ENCODE measurements around the gene LENG1.

LENG1 gene

DNA sequence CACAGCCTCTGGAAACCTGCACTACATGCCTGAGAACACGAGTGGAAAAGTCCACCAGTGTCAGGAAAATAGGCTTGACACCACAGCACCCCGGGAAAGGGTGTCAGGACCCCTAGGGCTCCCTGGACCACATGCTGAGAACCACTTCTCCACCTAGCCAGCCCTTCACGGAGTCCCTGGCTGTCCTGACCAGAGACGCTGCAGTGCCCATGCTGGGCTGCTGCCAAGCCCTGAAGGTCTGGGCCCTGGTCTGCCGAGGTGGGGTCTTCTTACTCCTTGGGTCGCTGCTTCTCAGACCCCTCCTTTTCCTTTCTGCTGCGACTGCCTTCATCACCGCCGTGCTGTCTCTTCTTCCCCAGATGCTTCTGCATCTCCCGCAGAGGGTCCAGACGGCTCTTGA lies 3.0 kb downstream of the LENG1 start:
- no peak for DNase-seq
- WGBS (ENCODE audit: extremely low coverage, insufficient coverage, insufficient read length), result no CpG with 5 or more reads among the region's 11 CpGs
- Histone ChIP-seq H3K9ac (ENCODE audit: low read length) (no peak overlapping the region), H3K14ac (ENCODE audit: low read length) (no peak overlapping the region), H2AK5ac (ENCODE audit: low read length) (no peak overlapping the region), H2BK12ac (ENCODE audit: low read length) (no peak overlapping the region), H3K27me3 (ENCODE audit: insufficient read depth, low read length) (no peaks in the 10 kb centered on the region), H3K4me2 (ENCODE audit: low read length) (no peak overlapping the region), H4K8ac (ENCODE audit: low read depth, low read length) (no peak overlapping the region), H3K9me3 (ENCODE audit: insufficient read depth, low read depth, low read length) (peaks cover 1% of the 10 kb centered on the region), H2AFZ (ENCODE audit: insufficient read depth, low read length, poor library complexity) (no peak overlapping the region), H3K4me3 (ENCODE audit: low read depth, low read length) (no peak overlapping the region), H4K12ac (ENCODE audit: low read depth, low read length) (no peak overlapping the region), H3K79me2 (ENCODE audit: control insufficient read depth, insufficient read depth, low read length, poor library complexity) (peaks cover 6% of the 10 kb centered on the region), H3K27ac (ENCODE audit: low read depth, low read length) (no peak overlapping the region), H3K79me1 (ENCODE audit: low read length) (peaks cover 6% of the 10 kb centered on the region), H3K36me3 (ENCODE audit: control insufficient read depth in 1 of 2, insufficient read depth in 2 of 2, low read length in 2 of 2) (peaks cover 57 to 61% of the 10 kb centered on the region in 2 experiments), H3K18ac (ENCODE audit: low read length) (no peak overlapping the region), H4K91ac (ENCODE audit: low read depth, low read length) (no peak overlapping the region), H3K4me1 (ENCODE audit: control insufficient read depth in 1 of 2, insufficient read depth in 2 of 2, low read length in 2 of 2) (peaks cover 5 to 18% of the 10 kb centered on the region in 2 experiments), H2BK120ac (ENCODE audit: insufficient read depth, low read length, poor library complexity) (no peak overlapping the region), H3K23ac (ENCODE audit: low read length) (no peak overlapping the region), H3K4ac (ENCODE audit: low read depth, low read length) (no peak overlapping the region), H2BK5ac (ENCODE audit: low read depth, low read length, poor library complexity) (no peak overlapping the region)

DNA sequence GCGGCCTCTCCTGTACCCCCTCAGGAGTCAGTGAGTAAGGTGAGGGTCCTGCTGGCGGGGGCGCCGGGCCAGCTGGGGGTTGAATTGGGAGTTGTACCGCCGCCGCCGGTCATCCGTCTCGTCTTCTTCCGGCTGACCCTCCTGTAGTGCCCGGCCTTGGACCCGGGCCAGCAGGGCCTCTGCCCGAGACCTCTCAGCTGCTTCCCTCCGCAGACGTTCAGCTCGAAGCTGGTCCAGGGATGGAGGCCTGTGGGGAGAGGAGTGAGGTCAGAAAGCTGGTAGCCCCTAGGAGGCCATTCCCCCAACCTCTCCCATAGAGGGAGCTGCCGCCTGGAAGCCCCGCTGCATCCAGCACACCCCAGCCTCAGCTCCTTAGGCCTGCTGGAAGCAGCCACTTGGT lies 3.8 kb downstream of the LENG1 start:
- no peak for DNase-seq
- Histone ChIP-seq H3K36me3 (ENCODE audit: control insufficient read depth in 1 of 2, insufficient read depth in 2 of 2, low read length in 2 of 2) (peaks cover 64 to 68% of the 10 kb centered on the region in 2 experiments), H2AK5ac (ENCODE audit: low read length) (no peak overlapping the region), H3K9me3 (ENCODE audit: insufficient read depth, low read depth, low read length) (peaks cover 1% of the 10 kb centered on the region), H4K8ac (ENCODE audit: low read depth, low read length) (no peak overlapping the region), H3K79me1 (ENCODE audit: low read length) (peaks cover 6% of the 10 kb centered on the region), H2AFZ (ENCODE audit: insufficient read depth, low read length, poor library complexity) (no peak overlapping the region), H2BK12ac (ENCODE audit: low read length) (no peak overlapping the region), H3K9ac (ENCODE audit: low read length) (no peak overlapping the region), H3K79me2 (ENCODE audit: control insufficient read depth, insufficient read depth, low read length, poor library complexity) (peaks cover 5% of the 10 kb centered on the region), H3K18ac (ENCODE audit: low read length) (no peak overlapping the region), H3K14ac (ENCODE audit: low read length) (no peak overlapping the region), H4K91ac (ENCODE audit: low read depth, low read length) (no peak overlapping the region), H3K4me3 (ENCODE audit: low read depth, low read length) (no peak overlapping the region), H3K27ac (ENCODE audit: low read depth, low read length) (no peak overlapping the region), H3K4me1 (ENCODE audit: control insufficient read depth in 1 of 2, insufficient read depth in 2 of 2, low read length in 2 of 2) (peaks cover 3 to 14% of the 10 kb centered on the region in 2 experiments), H4K12ac (ENCODE audit: low read depth, low read length) (no peak overlapping the region), H2BK5ac (ENCODE audit: low read depth, low read length, poor library complexity) (no peak overlapping the region), H3K4me2 (ENCODE audit: low read length) (no peak overlapping the region), H2BK120ac (ENCODE audit: insufficient read depth, low read length, poor library complexity) (no peak overlapping the region), H3K23ac (ENCODE audit: low read length) (no peak overlapping the region), H3K27me3 (ENCODE audit: insufficient read depth, low read length) (no peaks in the 10 kb centered on the region), H3K4ac (ENCODE audit: low read depth, low read length) (no peak overlapping the region)
- no CpG with 5 or more reads among the region's 19 CpGs for WGBS (ENCODE audit: extremely low coverage, insufficient coverage, insufficient read length)

DNA sequence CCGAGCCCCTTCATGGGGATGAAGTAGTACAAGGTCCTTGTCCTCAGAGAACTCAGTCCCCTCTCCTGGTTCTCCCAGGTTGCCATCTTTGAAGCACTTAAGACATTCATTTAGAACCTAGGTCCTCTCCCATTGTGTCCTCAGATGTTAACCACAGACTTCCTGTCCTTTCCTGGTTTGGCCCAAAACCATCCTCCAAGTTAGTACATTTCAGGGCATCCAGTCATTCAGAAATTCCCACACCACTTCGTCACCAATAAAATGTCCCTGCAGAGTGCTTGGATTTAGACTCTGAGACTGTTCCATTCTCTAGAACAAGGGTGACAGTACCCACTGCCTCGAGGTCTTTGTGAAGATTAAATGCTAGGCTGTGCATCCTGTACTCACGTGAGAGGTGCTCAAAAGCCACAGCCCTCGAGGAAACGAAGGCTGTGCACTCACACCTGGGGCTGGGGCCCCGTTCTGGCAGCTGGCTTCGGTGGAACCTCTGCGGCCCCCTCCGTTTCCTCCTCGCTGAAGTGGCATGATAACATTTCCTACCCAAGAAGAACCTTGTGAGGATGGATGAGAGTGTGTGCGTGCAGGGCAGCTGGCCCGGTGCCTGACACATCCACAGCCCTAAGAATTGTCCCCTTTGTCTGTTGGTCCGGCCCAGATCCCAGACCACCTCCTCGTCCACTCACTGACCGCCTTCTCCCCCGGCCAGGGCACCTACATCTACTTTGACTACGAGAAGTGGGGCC lies 4.7 kb downstream of the LENG1 start:
- WGBS (ENCODE audit: extremely low coverage, insufficient coverage, insufficient read length), result no CpG with 5 or more reads among the region's 18 CpGs
- H4K12ac ChIP-seq (ENCODE audit: low read depth, low read length), result no peak overlapping the region
- H3K79me2 ChIP-seq (ENCODE audit: control insufficient read depth, insufficient read depth, low read length, poor library complexity), result peaks cover 2% of the 10 kb centered on the region
- no peak overlapping the region for H2BK5ac ChIP-seq (ENCODE audit: low read depth, low read length, poor library complexity)
- peaks cover 0 to 10% of the 10 kb centered on the region in 2 experiments for H3K4me1 ChIP-seq (ENCODE audit: control insufficient read depth in 1 of 2, insufficient read depth in 2 of 2, low read length in 2 of 2)
- DNase-seq, result no peak
- no peak overlapping the region for H4K91ac ChIP-seq (ENCODE audit: low read depth, low read length)
- H3K14ac ChIP-seq (ENCODE audit: low read length), result no peak overlapping the region
- H2AK5ac ChIP-seq (ENCODE audit: low read length), result no peak overlapping the region
- H3K4me3 ChIP-seq (ENCODE audit: low read depth, low read length), result no peak overlapping the region
- H3K9ac ChIP-seq (ENCODE audit: low read length), result no peak overlapping the region
- no peaks in the 10 kb centered on the region for H3K27me3 ChIP-seq (ENCODE audit: insufficient read depth, low read length)
- H2BK120ac ChIP-seq (ENCODE audit: insufficient read depth, low read length, poor library complexity), result no peak overlapping the region
- H3K36me3 ChIP-seq (ENCODE audit: control insufficient read depth in 1 of 2, insufficient read depth in 2 of 2, low read length in 2 of 2), result peaks cover 71 to 76% of the 10 kb centered on the region in 2 experiments
- no peak overlapping the region for H2AFZ ChIP-seq (ENCODE audit: insufficient read depth, low read length, poor library complexity)
- H3K4ac ChIP-seq (ENCODE audit: low read depth, low read length), result no peak overlapping the region
- no peak overlapping the region for H3K27ac ChIP-seq (ENCODE audit: low read depth, low read length)
- H3K4me2 ChIP-seq (ENCODE audit: low read length), result no peak overlapping the region
- H3K9me3 ChIP-seq (ENCODE audit: insufficient read depth, low read depth, low read length), result peaks cover 1% of the 10 kb centered on the region
- H4K8ac ChIP-seq (ENCODE audit: low read depth, low read length), result no peak overlapping the region
- no peak overlapping the region for H2BK12ac ChIP-seq (ENCODE audit: low read length)
- H3K79me1 ChIP-seq (ENCODE audit: low read length), result peaks cover 2% of the 10 kb centered on the region
- H3K23ac ChIP-seq (ENCODE audit: low read length), result no peak overlapping the region
- H3K18ac ChIP-seq (ENCODE audit: low read length), result no peak overlapping the region

DNA sequence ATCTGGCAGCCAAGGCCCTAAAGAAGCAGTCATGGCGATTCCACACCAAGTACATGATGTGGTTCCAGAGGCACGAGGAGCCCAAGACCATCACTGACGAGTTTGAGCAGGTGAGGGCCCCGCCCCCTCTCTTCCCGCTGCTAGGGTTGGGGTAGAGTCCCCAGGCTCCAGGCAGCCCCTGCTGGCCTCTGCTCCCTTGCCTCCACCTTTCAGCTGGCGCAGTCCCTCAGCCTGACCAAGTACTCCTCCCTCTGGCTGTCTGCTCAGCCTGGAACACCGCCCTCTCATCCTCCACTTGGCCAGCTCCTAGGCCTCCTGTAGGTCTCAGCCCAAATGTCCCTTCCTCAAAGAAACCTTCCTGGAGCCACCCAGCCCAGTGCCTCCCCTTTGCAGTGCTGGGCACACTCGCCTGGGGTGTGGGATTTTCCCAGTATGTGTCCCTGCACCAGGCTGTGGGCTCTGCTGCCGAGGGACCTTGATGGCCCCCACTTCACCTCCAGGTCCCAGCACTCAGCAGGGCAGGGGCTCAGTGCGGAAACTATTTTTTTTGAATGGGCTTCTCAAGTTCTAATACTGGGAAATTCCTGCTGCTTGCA lies 5.7 kb downstream of the LENG1 start:
- peaks cover 1% of the 10 kb centered on the region for H3K9me3 ChIP-seq (ENCODE audit: insufficient read depth, low read depth, low read length)
- H3K4me1 ChIP-seq (ENCODE audit: control insufficient read depth in 1 of 2, insufficient read depth in 2 of 2, low read length in 2 of 2), result peaks cover 0 to 8% of the 10 kb centered on the region in 2 experiments
- H4K8ac ChIP-seq (ENCODE audit: low read depth, low read length), result no peak overlapping the region
- no peaks in the 10 kb centered on the region for H3K27me3 ChIP-seq (ENCODE audit: insufficient read depth, low read length)
- no peak overlapping the region for H3K23ac ChIP-seq (ENCODE audit: low read length)
- no peak overlapping the region for H2AK5ac ChIP-seq (ENCODE audit: low read length)
- H3K79me1 ChIP-seq (ENCODE audit: low read length), result no peaks in the 10 kb centered on the region
- H3K4me3 ChIP-seq (ENCODE audit: low read depth, low read length), result no peak overlapping the region
- no peak overlapping the region for H3K9ac ChIP-seq (ENCODE audit: low read length)
- H2AFZ ChIP-seq (ENCODE audit: insufficient read depth, low read length, poor library complexity), result no peak overlapping the region
- no peak overlapping the region for H4K12ac ChIP-seq (ENCODE audit: low read depth, low read length)
- no peak overlapping the region for H3K14ac ChIP-seq (ENCODE audit: low read length)
- H3K18ac ChIP-seq (ENCODE audit: low read length), result no peak overlapping the region
- no CpG with 5 or more reads among the region's 10 CpGs for WGBS (ENCODE audit: extremely low coverage, insufficient coverage, insufficient read length)
- no peak overlapping the region for H3K4ac ChIP-seq (ENCODE audit: low read depth, low read length)
- no peak overlapping the region for H3K27ac ChIP-seq (ENCODE audit: low read depth, low read length)
- no peak for DNase-seq
- no peak overlapping the region for H3K4me2 ChIP-seq (ENCODE audit: low read length)
- H2BK5ac ChIP-seq (ENCODE audit: low read depth, low read length, poor library complexity), result no peak overlapping the region
- H3K36me3 ChIP-seq (ENCODE audit: control insufficient read depth in 1 of 2, insufficient read depth in 2 of 2, low read length in 2 of 2), result peaks cover 81 to 85% of the 10 kb centered on the region in 2 experiments
- no peak overlapping the region for H2BK120ac ChIP-seq (ENCODE audit: insufficient read depth, low read length, poor library complexity)
- H2BK12ac ChIP-seq (ENCODE audit: low read length), result no peak overlapping the region
- no peak overlapping the region for H4K91ac ChIP-seq (ENCODE audit: low read depth, low read length)
- no peaks in the 10 kb centered on the region for H3K79me2 ChIP-seq (ENCODE audit: control insufficient read depth, insufficient read depth, low read length, poor library complexity)
